ENCODE results near the gene TLN1.

Gene TLN1

DNA sequence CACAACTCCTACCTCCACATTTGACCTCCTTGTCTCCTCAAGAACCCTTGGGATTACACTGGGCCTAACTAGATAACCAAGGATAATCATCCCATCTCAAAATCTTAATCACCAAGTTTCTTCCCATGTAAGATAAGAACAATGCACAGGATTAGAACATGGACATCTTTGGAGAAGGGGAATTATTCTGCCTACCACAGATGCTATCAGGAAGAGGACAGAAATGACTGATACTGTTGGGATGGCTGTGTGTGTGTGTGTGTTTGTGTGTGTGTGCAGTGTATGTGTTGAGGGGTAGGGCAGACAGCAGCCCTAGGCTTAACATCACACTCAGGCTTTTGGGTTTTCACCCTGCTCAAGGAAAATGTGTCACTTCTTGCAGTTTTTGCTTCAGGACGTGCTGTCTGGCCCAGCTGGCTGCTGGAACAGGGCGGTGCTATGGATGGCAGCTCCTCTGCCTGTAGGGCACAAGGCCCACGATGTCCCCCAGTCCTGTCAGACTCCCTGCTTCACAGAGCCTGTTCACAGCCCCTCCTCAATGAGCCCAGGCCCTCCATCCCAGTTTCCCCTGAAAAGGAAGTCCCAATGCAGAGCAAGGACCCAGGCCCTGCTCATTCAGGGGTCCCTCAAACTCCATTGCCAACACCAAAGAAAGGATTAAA lies 50.5 kb downstream of the TLN1 start:
- in situ Hi-C loops (cut with HindIII; ENCODE audit: low sequenced_read_pairs): no loop called here
- TF ChIP-seq, protein P1, sequence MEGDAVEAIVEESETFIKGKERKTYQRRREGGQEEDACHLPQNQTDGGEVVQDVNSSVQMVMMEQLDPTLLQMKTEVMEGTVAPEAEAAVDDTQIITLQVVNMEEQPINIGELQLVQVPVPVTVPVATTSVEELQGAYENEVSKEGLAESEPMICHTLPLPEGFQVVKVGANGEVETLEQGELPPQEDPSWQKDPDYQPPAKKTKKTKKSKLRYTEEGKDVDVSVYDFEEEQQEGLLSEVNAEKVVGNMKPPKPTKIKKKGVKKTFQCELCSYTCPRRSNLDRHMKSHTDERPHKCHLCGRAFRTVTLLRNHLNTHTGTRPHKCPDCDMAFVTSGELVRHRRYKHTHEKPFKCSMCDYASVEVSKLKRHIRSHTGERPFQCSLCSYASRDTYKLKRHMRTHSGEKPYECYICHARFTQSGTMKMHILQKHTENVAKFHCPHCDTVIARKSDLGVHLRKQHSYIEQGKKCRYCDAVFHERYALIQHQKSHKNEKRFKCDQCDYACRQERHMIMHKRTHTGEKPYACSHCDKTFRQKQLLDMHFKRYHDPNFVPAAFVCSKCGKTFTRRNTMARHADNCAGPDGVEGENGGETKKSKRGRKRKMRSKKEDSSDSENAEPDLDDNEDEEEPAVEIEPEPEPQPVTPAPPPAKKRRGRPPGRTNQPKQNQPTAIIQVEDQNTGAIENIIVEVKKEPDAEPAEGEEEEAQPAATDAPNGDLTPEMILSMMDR (IDR thresholded peaks at IDR 0.05; ENCODE audit: low read depth, low read length): no peak
- no peak overlapping the region for H3K4me3 ChIP-seq (ENCODE audit: low read depth, low read length)
- no peak for DNase-seq (ENCODE audit: low read depth, low spot score)

DNA sequence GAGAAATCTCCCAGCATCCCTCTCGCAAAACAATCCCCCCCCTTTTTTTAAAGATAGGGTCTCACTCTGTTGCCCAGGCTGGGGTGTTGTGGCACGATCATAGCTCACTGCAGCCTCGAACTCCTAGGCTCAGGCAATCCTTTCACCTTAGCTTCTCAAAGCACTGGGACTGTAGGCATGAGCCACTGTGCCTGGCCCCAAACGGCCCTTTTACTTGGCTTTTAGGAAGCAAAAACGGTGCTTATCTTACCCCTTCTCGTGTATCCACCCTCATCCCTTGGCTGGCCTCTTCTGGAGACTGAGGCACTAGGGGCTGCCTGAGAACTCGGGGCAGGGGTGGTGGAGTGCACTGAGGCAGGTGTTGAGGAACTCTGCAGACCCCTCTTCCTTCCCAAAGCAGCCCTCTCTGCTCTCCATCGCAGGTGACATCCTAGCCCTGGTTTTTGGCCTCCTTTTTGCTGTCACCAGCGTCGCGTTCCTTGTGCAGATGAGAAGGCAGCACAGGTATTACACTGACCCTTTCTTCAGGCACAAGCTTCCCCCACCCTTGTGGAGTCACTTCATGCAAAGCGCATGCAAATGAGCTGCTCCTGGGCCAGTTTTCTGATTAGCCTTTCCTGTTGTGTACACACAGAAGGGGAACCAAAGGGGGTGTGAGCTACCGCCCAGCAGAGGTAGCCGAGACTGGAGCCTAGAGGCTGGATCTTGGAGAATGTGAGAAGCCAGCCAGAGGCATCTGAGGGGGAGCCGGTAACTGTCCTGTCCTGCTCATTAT lies 51.5 kb downstream of the TLN1 start:
- peak; percentile 39 for DNase-seq (ENCODE audit: low read depth, low spot score)
- in situ Hi-C loops (cut with HindIII; ENCODE audit: low sequenced_read_pairs): no loop called here
- TF ChIP-seq, protein P1 (IDR thresholded peaks at IDR 0.05; ENCODE audit: low read depth, low read length): no peak

DNA sequence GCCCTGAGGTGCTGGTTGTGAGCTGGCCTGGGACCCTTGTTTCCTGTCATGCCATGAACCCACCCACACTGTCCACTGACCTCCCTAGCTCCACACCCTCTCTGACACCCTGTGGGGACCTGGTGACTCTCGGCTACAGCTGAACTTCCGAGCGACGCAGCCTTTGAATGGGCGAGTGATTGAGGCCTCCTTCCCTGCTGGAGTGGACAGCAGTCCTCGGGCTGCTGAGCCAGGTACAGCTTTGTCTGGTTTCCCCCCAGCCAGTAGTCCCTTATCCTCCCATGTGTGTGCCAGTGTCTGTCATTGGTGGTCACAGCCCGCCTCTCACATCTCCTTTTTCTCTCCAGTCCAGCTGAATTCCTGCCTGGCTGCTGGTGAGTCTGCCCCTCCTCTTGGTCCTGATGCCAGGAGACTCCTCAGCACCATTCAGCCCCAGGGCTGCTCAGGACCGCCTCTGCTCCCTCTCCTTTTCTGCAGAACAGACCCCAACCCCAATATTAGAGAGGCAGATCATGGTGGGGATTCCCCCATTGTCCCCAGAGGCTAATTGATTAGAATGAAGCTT lies 52.1 kb downstream of the TLN1 start:
- in situ Hi-C loops (cut with HindIII; ENCODE audit: low sequenced_read_pairs): no loop called here
- H3K4me3 ChIP-seq (ENCODE audit: low read depth, low read length): no peak overlapping the region
- DNase-seq (ENCODE audit: low read depth, low spot score): no peak
- TF ChIP-seq, protein P1 (IDR thresholded peaks at IDR 0.05; ENCODE audit: low read depth, low read length): no peak

More for the DNA sequence above, 51.5 kb downstream of the TLN1 start:
- no peak overlapping the region for H3K4me3 ChIP-seq (ENCODE audit: low read depth, low read length)

DNA sequence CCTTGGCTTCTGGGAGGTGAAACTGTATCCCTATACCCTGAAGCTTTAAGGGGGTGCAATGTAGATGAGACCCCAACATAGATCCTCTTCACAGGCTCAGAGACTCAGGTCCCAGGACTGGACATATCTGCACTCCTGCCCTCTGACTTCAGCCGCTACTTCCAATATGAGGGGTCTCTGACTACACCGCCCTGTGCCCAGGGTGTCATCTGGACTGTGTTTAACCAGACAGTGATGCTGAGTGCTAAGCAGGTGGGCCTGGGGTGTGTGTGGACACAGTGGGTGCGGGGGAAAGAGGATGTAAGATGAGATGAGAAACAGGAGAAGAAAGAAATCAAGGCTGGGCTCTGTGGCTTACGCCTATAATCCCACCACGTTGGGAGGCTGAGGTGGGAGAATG lies 52.9 kb downstream of the TLN1 start:
- TF ChIP-seq, protein P1 (IDR thresholded peaks at IDR 0.05; ENCODE audit: low read depth, low read length): no peak
- DNase-seq (ENCODE audit: low read depth, low spot score): no peak
- in situ Hi-C loops (cut with HindIII; ENCODE audit: low sequenced_read_pairs): no loop called here
- H3K4me3 ChIP-seq (ENCODE audit: low read depth, low read length): no peak overlapping the region

DNA sequence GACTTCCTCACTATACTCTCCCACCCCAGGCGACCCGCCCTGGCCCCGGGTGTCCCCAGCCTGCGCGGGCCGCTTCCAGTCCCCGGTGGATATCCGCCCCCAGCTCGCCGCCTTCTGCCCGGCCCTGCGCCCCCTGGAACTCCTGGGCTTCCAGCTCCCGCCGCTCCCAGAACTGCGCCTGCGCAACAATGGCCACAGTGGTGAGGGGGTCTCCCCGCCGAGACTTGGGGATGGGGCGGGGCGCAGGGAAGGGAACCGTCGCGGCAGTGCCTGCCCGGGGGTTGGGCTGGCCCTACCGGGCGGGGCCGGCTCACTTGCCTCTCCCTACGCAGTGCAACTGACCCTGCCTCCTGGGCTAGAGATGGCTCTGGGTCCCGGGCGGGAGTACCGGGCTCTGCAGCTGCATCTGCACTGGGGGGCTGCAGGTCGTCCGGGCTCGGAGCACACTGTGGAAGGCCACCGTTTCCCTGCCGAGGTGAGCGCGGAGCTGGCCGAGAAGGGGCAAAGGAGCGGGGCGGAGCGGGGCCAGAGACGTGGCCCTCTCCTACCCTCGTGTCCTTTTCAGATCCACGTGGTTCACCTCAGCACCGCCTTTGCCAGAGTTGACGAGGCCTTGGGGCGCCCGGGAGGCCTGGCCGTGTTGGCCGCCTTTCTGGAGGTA lies 56.1 kb downstream of the TLN1 start:
- H3K4me3 ChIP-seq (ENCODE audit: low read depth, low read length): peak overlapping the region; percentile 42

DNA sequence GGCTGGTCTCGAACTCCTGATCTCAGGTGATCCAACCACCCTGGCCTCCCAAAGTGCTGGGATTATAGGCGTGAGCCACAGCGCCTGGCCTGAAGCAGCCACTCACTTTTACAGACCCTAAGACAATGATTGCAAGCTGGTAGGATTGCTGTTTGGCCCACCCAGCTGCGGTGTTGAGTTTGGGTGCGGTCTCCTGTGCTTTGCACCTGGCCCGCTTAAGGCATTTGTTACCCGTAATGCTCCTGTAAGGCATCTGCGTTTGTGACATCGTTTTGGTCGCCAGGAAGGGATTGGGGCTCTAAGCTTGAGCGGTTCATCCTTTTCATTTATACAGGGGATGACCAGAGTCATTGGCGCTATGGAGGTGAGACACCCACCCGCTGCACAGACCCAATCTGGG lies 56.8 kb downstream of the TLN1 start:
- TF ChIP-seq, protein P1 (IDR thresholded peaks at IDR 0.05; ENCODE audit: low read depth, low read length): no peak
- peak overlapping the region; percentile 42 for H3K4me3 ChIP-seq (ENCODE audit: low read depth, low read length)
- in situ Hi-C loops (cut with HindIII; ENCODE audit: low sequenced_read_pairs): no loop called here
- DNase-seq (ENCODE audit: low read depth, low spot score): no peak

More for the DNA sequence above, 56.1 kb downstream of the TLN1 start:
- TF ChIP-seq, protein P1 (IDR thresholded peaks at IDR 0.05; ENCODE audit: low read depth, low read length): no peak
- no peak for DNase-seq (ENCODE audit: low read depth, low spot score)
- in situ Hi-C loops (cut with HindIII; ENCODE audit: low sequenced_read_pairs): no loop called here
